Erythroblast (primary cell): ENCODE measurements around the gene WDR12.

Source experiments
- GATA1 ChIP-seq: IDR thresholded peaks from 2 replicates; pipeline ENCODE4 v1.6.1; 2011; ENCODE audit warnings: low read depth, mild to moderate bottlenecking, control low read depth, low read length, moderate library complexity
- POLR2A ChIP-seq: IDR thresholded peaks from 2 replicates; pipeline ENCODE4 v1.6.1; 2011; ENCODE audit warnings: mild to moderate bottlenecking, low read length

- no peak for TF ChIP-seq POLR2A
- no peak for TF ChIP-seq GATA1
Observed at GRCh38 chr2:202883987-202884675, 27.3 kb downstream of the WDR12 start.
